Gastroesophageal sphincter (tissue), 3 donors: ENCODE measurements around the gene FHIT.

ENCODE experiments used
- POLR2A ChIP-seq, 2 donors: fragments of 450-650 bp; IDR thresholded peaks; one replicate each; pipeline ENCODE4 v1.6.1; 2017; ENCODE audit warnings: antibody characterized with exemption in 2 of 2, mild to moderate bottlenecking in 2 of 2, moderate library complexity in 1 of 2
- TF ChIP-seq, protein P1 (sequence below), 4 experiments: fragments of 200-600 bp in 2 of 4; fragments of 450-650 bp in 2 of 4; sonication (generic) in 1 of 4; IDR thresholded peaks; one replicate each; pipeline ENCODE4 v1.5.1; 2017 to 2019; ENCODE audit warnings: antibody characterized with exemption in 4 of 4, mild to moderate bottlenecking in 2 of 4, moderate library complexity in 2 of 4

- TF ChIP-seq POLR2A (IDR thresholded peaks at IDR 0.05) = no peak
- TF ChIP-seq, protein P1, sequence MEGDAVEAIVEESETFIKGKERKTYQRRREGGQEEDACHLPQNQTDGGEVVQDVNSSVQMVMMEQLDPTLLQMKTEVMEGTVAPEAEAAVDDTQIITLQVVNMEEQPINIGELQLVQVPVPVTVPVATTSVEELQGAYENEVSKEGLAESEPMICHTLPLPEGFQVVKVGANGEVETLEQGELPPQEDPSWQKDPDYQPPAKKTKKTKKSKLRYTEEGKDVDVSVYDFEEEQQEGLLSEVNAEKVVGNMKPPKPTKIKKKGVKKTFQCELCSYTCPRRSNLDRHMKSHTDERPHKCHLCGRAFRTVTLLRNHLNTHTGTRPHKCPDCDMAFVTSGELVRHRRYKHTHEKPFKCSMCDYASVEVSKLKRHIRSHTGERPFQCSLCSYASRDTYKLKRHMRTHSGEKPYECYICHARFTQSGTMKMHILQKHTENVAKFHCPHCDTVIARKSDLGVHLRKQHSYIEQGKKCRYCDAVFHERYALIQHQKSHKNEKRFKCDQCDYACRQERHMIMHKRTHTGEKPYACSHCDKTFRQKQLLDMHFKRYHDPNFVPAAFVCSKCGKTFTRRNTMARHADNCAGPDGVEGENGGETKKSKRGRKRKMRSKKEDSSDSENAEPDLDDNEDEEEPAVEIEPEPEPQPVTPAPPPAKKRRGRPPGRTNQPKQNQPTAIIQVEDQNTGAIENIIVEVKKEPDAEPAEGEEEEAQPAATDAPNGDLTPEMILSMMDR (IDR thresholded peaks at IDR 0.05) = no peak
These were observed 821.0 kb downstream of the FHIT start for GRCh38 chr3:60430205-60430604.
